Measurements from ENCODE around the gene KCNJ1.

DNA sequence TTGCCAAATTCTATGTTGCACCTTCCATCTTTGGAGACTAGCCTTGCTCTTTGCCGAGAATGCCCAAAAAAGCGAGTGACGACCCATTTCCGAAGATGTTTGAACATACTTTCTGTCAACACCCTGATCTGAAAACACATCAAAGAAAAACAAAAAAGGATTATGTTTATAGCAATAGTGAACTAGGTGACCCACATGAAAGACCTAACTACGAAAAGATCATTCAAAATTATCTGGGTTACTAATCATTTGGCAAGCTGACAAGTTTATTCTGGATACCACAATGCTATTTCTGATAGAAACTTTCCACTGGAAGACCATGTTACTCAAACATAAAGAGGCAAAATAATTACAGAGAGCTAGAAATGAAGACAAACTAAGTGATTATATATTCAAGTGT, 27.0 kb downstream of the KCNJ1 start:
- TF ChIP-seq CHD1 (IDR thresholded peaks at IDR 0.05; ENCODE audit: low read depth, low read length), result no peak
- TF ChIP-seq HDAC2 (IDR thresholded peaks at IDR 0.05; ENCODE audit: borderline replicate concordance in 1 of 2, low read depth in 2 of 2, low read length in 2 of 2), result no peak
- no peak for TF ChIP-seq TAF1 (IDR thresholded peaks at IDR 0.05; ENCODE audit: low read depth, low read length)
- no peak for TF ChIP-seq TEAD4 (IDR thresholded peaks at IDR 0.05; ENCODE audit: low read depth, low read length)
- TF ChIP-seq, protein P1, sequence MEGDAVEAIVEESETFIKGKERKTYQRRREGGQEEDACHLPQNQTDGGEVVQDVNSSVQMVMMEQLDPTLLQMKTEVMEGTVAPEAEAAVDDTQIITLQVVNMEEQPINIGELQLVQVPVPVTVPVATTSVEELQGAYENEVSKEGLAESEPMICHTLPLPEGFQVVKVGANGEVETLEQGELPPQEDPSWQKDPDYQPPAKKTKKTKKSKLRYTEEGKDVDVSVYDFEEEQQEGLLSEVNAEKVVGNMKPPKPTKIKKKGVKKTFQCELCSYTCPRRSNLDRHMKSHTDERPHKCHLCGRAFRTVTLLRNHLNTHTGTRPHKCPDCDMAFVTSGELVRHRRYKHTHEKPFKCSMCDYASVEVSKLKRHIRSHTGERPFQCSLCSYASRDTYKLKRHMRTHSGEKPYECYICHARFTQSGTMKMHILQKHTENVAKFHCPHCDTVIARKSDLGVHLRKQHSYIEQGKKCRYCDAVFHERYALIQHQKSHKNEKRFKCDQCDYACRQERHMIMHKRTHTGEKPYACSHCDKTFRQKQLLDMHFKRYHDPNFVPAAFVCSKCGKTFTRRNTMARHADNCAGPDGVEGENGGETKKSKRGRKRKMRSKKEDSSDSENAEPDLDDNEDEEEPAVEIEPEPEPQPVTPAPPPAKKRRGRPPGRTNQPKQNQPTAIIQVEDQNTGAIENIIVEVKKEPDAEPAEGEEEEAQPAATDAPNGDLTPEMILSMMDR (IDR thresholded peaks at IDR 0.05; ENCODE audit: control extremely low read depth in 1 of 3, insufficient read depth in 1 of 3, low read depth in 1 of 3, low read length in 3 of 3), result no peak
- TF ChIP-seq POLR2A (IDR thresholded peaks at IDR 0.05; ENCODE audit: control extremely low read depth in 1 of 2, low read depth in 2 of 2, low read length in 2 of 2), result no peak
- TF ChIP-seq SIX5 (IDR thresholded peaks at IDR 0.05; ENCODE audit: low read depth, low read length), result no peak
- TF ChIP-seq EP300 (IDR thresholded peaks at IDR 0.05; ENCODE audit: borderline replicate concordance in 1 of 2, low read depth in 2 of 2, low read length in 2 of 2), result no peak
- no peak for TF ChIP-seq ASH2L (IDR thresholded peaks at IDR 0.05; ENCODE audit: low read length)
- no peak for TF ChIP-seq POLR2AphosphoS5 (IDR thresholded peaks at IDR 0.05; ENCODE audit: low read depth, low read length)
- TF ChIP-seq YY1 (IDR thresholded peaks at IDR 0.05; ENCODE audit: low read depth, low read length), result no peak
- TF ChIP-seq KDM1A (IDR thresholded peaks at IDR 0.05; ENCODE audit: borderline replicate concordance, low read length), result no peak

Measured in H1 (cell line).